NCI-H2171 (cell line): ENCODE measurements around the gene LINC00237.

Experiments used
- DNase-seq: peaks from one replicate; lab custom pipeline; 2025; lab: John Stamatoyannopoulos, UW

LINC00237 gene

DNA sequence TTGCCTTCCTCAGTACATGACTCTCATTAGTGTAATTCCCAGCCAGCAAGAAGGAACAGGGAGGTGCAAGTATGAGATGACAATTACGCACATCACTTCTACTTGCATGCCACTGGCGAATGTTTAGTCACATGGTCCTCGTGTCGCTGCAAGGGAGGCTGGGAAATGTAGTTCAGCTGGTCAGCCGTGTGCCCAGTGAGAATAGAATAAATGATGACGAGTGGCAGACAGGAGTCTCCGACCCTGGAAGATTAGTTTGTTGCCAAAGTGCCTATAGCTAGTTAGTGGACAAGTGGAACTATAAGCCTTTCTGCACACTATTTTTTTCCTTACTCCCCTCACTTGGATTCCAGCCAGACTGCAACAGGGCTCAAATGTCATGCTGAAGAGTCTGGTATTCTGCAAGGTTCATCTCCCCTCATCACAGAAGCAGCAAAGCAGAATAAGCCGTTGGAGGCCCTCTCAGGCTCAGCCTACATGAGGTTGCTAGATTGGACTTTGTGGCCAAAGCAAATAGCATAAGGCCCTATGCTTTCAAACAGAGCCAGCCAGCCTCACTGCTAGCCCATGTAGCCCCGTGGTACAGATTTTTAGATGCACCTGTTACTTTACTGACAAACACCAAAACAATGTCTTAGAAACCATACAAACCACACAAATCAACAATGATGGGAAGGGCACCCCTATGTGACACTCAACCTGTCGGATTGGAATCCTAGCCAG is 9.7 kb downstream of the LINC00237 start:
- peak; percentile 24 for DNase-seq

DNA sequence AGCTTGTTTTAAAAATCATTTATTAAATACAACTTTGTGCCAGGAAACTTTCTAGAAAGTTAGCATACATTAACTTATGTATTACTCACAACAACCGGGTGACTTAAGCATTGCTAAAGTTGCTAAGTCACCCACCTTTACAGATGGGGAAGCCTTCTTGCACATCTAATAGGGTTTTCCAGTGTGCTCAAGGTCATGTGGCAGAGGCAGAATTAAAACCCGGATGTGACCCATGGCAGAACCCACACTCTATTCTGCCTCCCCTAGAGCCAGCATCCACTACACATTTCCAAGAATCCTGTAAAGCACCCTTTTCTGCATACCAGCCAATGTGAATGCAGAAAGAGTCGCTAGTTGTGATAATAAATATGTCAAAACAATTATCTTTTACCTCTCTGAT is 13.4 kb downstream of the LINC00237 start:
- no peak for DNase-seq

- DNase-seq: no peak
Measured at GRCh38 chr20:21090721-21091120, 15.4 kb downstream of the LINC00237 start.

GRCh38 chr20:21090111-21090618 is 16.0 kb downstream of the LINC00237 start:
- DNase-seq: no peak

DNA sequence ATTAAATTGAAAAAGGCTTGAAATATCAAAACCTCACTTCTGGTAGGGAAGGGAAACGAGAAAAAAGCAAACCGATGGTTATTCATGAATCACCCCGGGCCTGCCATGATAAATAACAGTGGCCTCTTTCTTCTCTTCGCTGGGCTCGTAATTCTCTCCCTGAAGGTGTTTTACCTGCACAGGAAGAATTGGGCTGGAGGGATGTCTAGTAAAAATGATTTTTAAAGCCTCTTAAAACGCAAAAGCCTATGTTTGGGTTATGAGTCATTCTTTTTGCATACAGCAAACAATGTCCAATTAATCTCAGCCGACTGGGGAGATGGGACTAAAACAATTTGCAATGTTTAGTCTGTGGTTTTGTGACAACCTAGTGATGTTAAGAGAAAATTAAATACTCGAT is 16.8 kb downstream of the LINC00237 start:
- DNase-seq: no peak

DNA sequence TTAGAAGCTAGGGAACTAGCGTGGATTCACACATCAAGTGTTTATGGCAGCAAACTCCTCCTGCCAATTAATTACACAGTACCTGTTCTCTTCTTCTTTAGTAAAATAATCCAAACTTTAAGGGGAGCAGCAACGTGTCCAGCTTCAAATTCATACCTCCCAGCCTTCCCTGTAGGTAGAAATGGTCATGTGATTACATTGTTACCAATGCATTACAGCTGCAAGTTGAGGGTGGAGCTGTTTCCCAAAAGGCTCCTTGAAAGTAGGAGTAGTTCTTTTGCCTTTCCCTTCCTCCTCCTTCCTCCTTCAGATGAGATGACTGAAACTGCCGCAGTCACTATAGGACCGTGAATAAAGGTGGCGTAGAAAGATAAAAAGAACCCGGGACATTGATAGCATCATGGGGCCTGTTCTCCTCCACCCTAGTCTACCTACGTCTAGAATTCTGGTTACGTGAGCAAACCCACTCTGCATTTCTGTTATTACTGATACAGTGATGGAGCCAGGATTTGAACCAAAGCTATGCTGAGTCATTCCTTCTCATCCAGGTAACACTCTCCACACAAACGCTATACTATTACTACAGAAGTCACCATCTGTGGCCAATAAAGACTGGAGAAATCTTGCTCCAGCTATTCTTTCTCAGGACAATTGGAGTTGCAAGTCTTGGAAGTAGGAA is 18.2 kb downstream of the LINC00237 start:
- no peak for DNase-seq

DNA sequence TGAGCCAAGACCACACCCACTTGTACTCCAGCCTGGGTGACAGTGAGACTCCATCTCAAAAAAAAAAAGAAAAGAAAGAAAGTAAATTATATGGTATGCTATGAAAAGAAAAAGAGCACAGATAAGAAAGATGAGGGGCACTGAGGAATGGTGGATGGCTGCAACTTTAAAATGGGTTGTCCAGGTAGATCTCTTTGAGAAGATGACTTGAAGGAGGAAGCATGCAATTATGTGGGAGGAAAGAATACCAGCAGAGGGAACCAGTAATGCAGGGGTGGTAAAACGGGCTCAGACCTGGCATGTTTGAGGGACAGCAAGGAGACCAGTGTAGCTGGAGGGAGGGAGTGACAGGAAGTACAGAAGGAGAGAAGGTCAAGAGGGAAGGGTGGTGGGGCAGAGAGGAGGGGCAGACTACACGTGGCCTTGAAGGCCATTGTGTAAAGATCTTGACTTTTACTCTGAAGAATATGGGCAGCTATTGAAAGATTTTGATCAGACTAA is 22.3 kb downstream of the LINC00237 start:
- no peak for DNase-seq

- no peak for DNase-seq
Measured at GRCh38 chr20:21082584-21082983, 23.6 kb downstream of the LINC00237 start.

DNA sequence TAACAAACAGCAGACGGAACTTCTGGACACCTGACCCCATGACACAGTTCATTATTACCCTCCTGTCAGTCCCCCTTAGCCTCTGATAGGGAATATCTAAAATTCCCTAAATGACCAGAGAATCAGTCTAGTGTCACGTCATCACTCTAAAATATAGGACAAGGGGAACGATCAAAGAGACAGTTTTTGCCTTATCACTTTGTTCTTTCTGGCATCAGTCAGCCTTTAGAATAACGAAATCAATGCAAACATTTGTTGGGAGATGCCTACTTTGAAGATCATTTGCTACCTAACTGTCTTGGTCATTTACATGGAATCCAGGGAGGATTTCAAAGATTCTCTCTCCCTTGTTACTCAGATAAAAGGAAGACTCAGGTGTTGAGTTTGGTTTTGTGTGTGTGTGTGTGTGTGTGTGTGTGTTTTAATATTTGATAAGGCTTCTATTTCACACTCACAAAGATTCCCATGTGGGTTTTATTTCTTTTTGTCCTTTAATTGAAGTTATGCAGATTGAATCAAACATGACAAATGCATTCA is 28.3 kb downstream of the LINC00237 start:
- DNase-seq: no peak

DNA sequence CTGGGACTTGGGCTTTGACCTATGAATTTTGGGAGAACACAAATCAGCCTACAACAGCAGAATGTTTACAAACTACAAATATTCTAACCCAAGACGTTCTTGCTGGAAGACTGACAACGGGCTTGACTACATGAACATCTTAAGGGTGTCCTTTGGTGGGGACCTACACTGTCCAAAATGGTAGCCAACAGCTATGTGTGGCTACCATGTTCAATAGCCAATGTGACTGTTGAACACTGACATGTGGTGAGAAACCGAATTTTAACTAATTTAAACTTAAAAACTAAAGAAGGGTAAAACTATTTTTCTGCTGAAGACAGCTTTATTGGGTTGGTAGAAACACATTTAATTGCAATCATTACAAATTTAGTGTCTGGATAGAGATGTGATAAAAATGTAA is 30.1 kb downstream of the LINC00237 start:
- no peak for DNase-seq

DNA sequence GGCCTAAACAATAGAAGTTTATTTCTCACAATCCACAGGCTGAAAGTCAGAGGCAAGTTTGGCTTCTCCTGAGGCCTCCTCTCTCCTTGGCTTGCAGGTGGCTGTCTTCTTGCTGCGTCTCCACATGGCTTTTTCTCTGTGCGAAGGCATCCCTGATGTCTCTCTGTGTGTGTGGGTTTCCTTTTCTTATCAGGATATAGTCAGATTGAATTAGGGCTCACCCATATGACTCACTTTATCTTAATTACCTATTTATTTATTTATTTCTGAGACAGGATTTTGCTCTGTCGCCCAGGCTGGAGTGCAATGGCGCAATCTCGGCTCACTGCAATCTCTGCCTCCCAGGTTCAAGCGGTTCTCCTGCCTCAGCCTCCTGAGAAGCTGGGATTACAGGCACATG is 30.7 kb downstream of the LINC00237 start:
- no peak for DNase-seq

DNA sequence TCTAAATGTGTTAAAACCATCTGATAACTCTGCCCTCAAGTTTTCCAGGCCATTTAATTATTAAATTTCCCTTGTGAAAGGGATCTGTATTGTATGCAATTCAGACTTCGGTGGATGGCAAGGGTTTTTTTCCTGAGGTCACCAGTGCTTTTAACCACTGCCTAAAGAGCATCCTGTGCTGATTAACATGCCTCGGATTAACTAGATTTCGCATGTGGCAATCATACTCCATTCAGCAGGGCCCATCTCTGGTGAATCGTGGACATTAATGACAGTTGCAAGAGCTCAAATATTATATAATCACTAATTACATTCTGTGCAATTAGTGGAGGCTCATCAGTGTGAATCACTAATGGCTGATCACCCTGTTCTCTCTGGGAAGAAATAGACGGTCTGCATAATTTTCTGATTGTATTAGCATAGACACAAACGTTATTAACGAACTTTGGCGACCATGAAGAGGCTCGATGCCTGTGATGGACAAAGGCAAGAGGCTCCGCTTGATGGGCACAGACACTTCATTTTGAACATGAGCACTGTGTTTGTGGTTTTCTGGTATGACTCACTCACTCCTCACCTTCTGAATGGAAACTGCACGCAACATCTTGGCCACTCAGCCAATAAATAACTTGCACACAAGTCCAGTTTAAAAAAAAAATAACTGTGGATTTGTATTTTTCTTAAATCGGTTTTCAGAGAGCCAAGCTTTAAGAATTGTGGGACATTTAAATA is 31.4 kb downstream of the LINC00237 start:
- no peak for DNase-seq

DNA sequence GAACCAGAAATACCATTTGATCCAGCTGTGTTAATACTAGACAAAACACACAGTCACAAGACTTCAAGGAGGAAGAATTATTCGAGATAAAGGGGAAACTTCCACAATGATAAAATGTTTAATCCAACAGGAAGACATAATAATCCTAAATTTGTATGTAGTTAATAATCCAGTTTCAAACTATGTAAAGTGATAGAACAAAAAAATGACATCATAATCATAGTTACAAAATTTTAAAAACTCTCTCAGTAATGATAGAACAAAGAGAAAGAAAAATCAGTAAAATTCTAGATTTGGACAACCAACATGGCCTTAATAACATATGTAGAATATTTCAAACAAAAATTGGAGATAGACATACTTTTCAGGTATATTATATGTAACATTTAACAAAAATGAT is 38.9 kb downstream of the LINC00237 start:
- DNase-seq: no peak

- DNase-seq: no peak
Measured at GRCh38 chr20:21064924-21065323, 41.2 kb downstream of the LINC00237 start.

DNA sequence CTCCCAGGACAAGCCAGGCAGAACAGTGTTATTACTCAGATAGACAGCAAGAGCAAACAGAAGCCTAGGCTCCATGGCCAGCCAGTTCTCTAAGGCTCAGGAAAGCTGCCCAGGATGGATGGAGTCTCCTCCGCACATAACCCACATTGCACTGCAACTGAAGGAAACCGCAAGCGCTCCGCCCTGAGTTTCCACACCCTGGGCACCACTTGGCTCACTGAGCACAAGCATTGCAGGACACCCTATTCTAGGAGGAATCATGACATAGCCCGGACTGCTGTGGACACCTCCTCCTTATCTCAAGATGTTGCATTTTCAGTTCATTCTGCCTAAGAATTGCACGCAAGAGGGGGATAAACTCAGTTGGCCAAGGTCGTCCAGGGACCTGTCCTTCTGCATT is 42.9 kb downstream of the LINC00237 start:
- no peak for DNase-seq

- DNase-seq: peak; percentile 45
Measured at GRCh38 chr20:21053002-21053762, 53.0 kb downstream of the LINC00237 start.

- DNase-seq: no peak
Measured at GRCh38 chr20:21052686-21053001, 53.5 kb downstream of the LINC00237 start.

- DNase-seq: no peak
Measured at GRCh38 chr20:21052241-21052640, 53.9 kb downstream of the LINC00237 start.

DNA sequence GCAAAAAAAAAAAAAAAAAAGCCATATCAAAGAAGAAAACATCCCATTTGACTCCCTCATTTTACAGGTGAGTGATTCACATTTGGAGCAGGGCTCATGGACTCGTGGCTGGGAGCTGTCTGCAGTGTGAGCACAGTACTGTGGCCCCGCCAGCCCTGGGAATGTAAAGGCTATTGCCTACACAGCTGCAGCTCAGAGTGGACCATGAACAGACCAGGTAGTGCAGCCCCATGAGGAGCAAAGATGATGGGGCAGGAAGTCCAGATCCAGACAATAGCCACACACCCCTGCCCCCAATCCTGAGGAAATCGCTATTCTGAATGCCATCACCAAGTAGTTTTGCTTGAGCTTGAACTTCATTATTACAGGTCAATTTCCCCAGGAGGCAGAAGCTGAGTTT is 55.4 kb downstream of the LINC00237 start:
- no peak for DNase-seq

DNA sequence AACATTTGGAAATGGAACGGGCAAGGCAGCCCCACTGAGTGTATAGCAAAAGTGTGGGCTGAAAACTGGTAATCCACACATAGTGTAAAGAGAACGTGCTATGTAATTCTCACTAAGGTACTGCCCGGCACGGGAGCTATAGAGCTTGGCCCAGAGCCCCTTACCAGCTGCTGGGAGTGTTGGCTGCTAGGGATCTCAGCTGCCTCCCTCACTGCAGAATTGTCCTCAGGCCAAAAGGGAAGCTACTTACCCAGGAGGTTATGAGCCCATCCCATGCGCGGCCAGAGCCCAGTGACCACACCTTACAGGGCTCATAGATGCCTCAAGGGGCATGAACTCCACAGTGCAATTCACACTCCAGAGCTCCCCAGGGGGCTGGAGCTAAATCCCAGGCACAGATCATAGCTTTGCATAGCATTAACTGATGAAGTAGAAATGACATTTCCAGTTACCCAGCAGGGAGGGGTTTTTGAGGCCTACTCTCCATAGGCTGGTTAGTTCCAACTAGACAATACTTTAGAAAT is 56.8 kb downstream of the LINC00237 start:
- no peak for DNase-seq

GRCh38 chr20:21048841-21049273 is 57.3 kb downstream of the LINC00237 start:
- DNase-seq: no peak

DNA sequence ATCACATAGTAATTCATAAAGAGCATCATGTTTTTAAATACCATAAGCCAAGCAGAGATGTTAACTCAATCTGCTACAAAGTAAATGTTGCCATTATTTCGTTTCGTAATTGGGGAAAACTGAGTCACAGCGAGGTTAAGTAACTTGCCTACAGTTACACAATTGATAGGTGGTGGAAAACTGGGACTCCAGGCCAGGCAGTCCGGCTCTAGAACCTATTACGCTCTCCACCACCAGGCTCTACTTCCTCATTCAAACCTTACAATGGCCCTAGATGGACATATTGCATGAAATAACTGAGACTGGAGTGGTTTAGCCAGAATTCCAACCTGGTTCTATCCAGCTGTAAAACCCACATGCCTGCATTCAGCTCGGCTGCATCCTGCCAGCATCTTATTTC is 58.2 kb downstream of the LINC00237 start:
- DNase-seq: no peak
